Adrenal gland (tissue), 12 donors: ENCODE data around the gene POM121C. TPM values are rescaled to one million over a fixed set of nuclear protein-coding genes. Genes with fewer than 3 reads are reported as not detected.
"Not testable (repeated sequence)": the region's sequence is repeated elsewhere in the genome, so short reads cannot be mapped to it uniquely, and the experiment has no call there.

ENCODE experiments used
- DNase-seq, 7 donors: peaks; one replicate each; pipeline ENCODE4 v3.0.0-alpha.2; 2019 to 2020
- H3K27ac ChIP-seq, 5 donors: fragments of 200-600 bp; sonication (generic) in 4 of 5; 1 replicate in 3 of 5; 2 replicates in 2 of 5; pipeline versions ENCODE4 v1.5.1 to v1.8.0; 2016 to 2020; ENCODE audit warnings: mild to moderate bottlenecking in 1 of 5
- H3K27me3 ChIP-seq: fragments of 200-600 bp; 2 replicates; pipeline ENCODE4 v1.8.0; 2021
- H3K36me3 ChIP-seq, 2 donors: fragments of 200-600 bp; replicated peaks in 1 of 2; 1 replicate in 1 of 2; 2 replicates in 1 of 2; pipeline versions ENCODE4 v1.5.1 to v1.8.0; 2018 to 2022
- H3K4me1 ChIP-seq, 2 donors: fragments of 200-600 bp; replicated peaks in 1 of 2; 1 replicate in 1 of 2; 2 replicates in 1 of 2; pipeline versions ENCODE4 v1.5.1 to v1.8.0; 2018 to 2021
- H3K4me3 ChIP-seq, 4 donors: fragments of 200-600 bp; sonication (generic) in 3 of 4; one replicate each; pipeline ENCODE4 v1.5.1; 2016 to 2018
- H3K9me3 ChIP-seq, 3 donors: fragments of 200-600 bp; sonication (generic) in 1 of 3; replicated peaks in 1 of 3; 1 replicate in 2 of 3; 2 replicates in 1 of 3; pipeline versions ENCODE4 v1.5.1 to v1.8.0; 2016 to 2021
- WGBS, 4 donors: extraction: QIAGEN DNeasy Blood & Tissue Kit in 2 of 4; methylation state at CpG; one replicate each; pipeline versions ENCODE4 v1.1.5 to v1.1.7; 2013 to 2017; 5-methylcytosine and 5-hydroxymethylcytosine counted together
- intact Hi-C, 2 donors: fragments of 100-400 bp; cut with DNase I; formaldehyde crosslinking; loops; one replicate each; pipeline versions ENCODE4 v1.14.1 to v1.15.0; 2022 to 2023
- polyA plus RNA-seq, 3 donors: library from polyadenylated mRNA; stranded (reverse); fragments of 200-250 nt in 2 of 3; fragments of 350-450 nt in 1 of 3; fragmentation: Illumina TruSeq in 1 of 3; extraction: RNeasy Lipid Tissue Mini Kit (QIAGEN cat#74804) in 1 of 3; gene quantifications; one replicate each; pipeline ENCODE4 v1.2.3, GENCODE V29; 2013 to 2014
- small RNA-seq, 2 donors: library from RNA; depleted of rRNA; stranded (forward); fragments of <200 nt; gene quantifications; one replicate each; pipeline ENCODE3, GENCODE V24; 2016
- total RNA-seq, 9 donors: library from RNA; depleted of rRNA in 4 of 9; stranded (reverse); fragments of >200 nt in 4 of 9; fragments of 120-200 nt in 1 of 9; fragmentation: NEBNext Ultra II Directional in 1 of 9; extraction: Animal tissue kit (Norgen Biotek cat#: 25700) in 1 of 9; gene quantifications; one replicate each; pipeline versions ENCODE4 v1.1.0 to v1.2.4, GENCODE V29; 2013 to 2023
- donor health status: healthy with polysubstance abuse.
- donor health status: Bipolar disorder and iron deficiency.
- donor health status: DM: yes; HTN: yes; CAD: no.
- donor health status: DM: no; HTN: no; CAD: no.
- donor health status: DM: no; HTN: no; CAD: no.
- donor health status: DM: yes; HTN: yes; CAD: no.

POM121C gene
- total and polyA plus RNA-seq, 12 donors: 9.7 to 61.9 (median 25.3) TPM

DNA sequence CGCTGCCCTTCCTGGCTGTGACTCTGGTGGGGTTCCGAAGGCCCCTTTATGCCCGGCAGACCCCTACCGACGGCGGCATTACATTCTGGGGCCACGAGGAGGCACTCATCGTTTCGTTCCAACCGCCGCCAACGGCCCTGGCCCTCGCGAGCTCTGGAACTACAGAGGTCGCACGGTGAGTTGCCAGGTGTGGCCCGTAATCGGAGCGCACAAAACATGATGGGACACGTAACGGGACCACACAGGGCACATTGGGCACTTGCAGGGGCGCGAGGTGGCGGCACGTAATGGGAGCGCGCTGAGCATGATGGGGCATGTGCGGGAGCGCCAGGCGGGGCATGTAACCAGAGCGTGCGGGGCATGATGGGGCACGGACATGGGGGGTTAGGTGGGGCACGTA, 90.8 kb downstream of the POM121C start, which contains the start of gene TRIM73:
TRIM73 (plus strand) TSS at position 301 of the 400 bp plus-strand sequence. CDS start 3,305 bp downstream, outside the sequence.
- H3K4me3 ChIP-seq, H3K9me3 ChIP-seq, DNase-seq, H3K27ac ChIP-seq, H3K4me1 ChIP-seq, H3K36me3 ChIP-seq, intact Hi-C loops, H3K27me3 ChIP-seq: not testable (repeated sequence)
- 10 to 12% methylated on average over 7 to 10 of the region's 34 CpGs; no CpG with 5 or more reads in 2 of the 4 donors for WGBS, 4 donors

DNA sequence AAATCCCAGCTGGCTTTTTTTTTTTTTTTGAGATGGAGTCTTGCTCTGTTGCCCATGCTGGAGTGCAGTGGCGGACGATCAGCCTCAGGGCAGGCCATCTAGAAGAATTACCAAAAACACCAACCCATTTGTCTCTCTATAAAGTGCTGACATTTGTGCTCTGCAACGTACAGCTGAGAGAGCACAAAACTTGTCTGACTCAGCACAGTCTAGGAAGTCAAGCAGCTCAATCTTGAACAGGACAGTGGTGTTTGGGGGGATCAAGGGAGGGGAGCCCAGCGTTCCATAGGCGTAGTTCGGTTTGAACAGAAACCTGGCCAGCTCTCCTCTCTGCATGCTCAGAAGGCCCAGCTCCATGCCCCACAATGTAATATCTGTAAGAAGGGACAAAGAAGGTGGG, 92.9 kb downstream of the POM121C start:
- H3K27ac ChIP-seq, DNase-seq, intact Hi-C loops, H3K36me3 ChIP-seq, H3K4me3 ChIP-seq, H3K4me1 ChIP-seq, H3K9me3 ChIP-seq, H3K27me3 ChIP-seq: not testable (repeated sequence)
- WGBS, 4 donors: no CpG with 5 or more reads among the region's 6 CpGs

DNA sequence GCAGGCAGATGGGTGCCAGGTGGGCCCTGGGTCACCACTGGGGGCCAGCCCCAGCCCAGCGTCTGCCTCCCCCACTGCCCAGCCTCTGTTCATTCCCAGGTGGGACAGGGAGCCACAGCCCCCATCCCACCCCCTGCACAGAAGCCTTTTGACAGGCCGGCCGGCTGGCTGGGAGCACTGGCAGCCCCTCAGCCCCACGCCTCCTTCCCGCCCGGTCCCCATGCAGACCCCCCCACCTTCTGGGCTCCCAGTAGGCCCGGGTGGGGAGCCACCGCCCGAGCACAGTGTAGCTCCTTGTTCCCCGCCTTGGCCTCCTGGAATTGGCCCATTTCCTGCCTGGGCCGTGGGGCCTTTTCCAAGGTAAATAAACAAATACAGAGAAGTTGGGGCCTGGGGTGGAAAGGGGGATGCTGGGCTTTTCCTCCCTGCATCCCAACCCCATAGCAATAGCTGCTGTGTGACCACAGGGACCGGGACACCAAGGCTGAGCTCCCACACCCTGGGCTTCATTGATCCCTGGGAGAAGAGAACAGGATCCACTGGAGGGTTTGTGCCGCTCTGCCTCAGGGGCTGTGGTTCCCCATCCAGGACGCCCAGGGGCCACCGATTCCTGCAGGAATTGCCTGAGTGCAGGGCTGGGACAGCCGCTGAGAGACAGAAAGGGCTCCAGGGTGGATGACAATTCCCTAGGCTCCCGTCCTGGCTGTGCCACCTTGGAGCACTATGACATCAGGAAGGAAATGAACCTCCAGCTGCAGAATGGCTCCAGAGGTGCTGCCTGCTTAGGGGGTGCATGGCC, 111.4 kb downstream of the POM121C start:
- H3K36me3 ChIP-seq, H3K9me3 ChIP-seq, H3K27ac ChIP-seq, H3K4me3 ChIP-seq, H3K4me1 ChIP-seq, intact Hi-C loops, H3K27me3 ChIP-seq: not testable (repeated sequence)
- WGBS, 4 donors: no CpG with 5 or more reads among the region's 17 CpGs
- DNase-seq: peak in 1 of 7 donors; percentile 0

DNA sequence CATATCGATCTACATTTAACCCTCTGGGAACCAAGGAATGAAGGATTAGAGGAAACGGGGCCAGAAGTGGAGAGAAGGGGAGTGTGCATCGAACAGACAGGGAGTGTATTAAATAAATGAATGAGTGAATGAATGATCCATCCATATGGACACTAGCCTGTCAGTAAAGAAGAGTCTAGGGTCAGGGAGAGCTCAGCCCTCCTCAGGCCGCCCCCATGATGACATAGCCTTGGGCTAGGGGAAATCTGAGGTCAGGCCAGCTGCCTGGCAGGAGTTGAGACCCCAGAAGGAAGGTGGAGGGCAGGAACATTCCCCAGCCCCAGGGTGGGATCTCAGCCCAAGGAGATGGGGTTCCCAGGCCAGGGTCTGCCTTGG, 112.0 kb downstream of the POM121C start:
- H3K36me3 ChIP-seq, H3K27ac ChIP-seq, H3K9me3 ChIP-seq, intact Hi-C loops, H3K27me3 ChIP-seq, H3K4me1 ChIP-seq, DNase-seq, H3K4me3 ChIP-seq: not testable (repeated sequence)
- WGBS, 4 donors: no CpG with 5 or more reads among the region's 4 CpGs

DNA sequence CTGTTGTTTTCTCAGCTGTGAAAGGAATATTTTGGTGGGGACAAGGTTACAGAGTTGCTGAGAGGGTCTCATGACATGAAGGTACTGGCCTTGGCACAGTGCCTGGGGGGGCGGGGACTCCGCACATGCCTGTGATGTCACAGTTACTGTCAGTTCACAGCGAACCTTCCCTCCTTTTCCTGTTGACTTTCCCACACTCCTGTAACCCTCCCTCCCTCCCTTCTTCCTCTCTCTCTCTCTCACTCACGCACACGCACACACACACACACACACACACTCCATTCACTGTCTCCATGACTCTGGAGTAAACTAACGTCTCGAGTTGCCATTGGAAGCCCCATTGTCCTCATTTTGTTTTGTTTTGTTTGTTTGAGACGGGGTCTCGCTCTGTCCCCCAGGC, 118.8 kb downstream of the POM121C start:
- H3K27ac ChIP-seq, intact Hi-C loops, H3K36me3 ChIP-seq, H3K4me3 ChIP-seq, DNase-seq, H3K9me3 ChIP-seq, H3K27me3 ChIP-seq, H3K4me1 ChIP-seq: not testable (repeated sequence)
- WGBS, 4 donors: no CpG with 5 or more reads among the region's 9 CpGs

Small RNA genes within 50 kb of the gene (small RNA-seq; reads per million reads assigned to genes)
- gene AC211429.1 (0 reads per million in 2 donors), gene RF00019 (0 reads per million in 2 donors)

Other genes starting within 250 kb of the POM121C start
- 10 to 100 TPM in 1 of 9 donors, 1 to 10 TPM in 8; 1.9 to 10.1 (median 7.3) TPM for gene TRIM73, start 90.7 kb downstream of the POM121C start, total RNA-seq
- gene TRIM73, start 90.7 kb downstream of the POM121C start, polyA plus RNA-seq: 10 to 100 TPM in 1 of 3 donors, 1 to 10 TPM in 1, under 1 TPM in 1; 0.13 to 22.6 (median 6.1) TPM
- under 1 TPM in 1 of 9 donors, not detected in 8; 0.11 TPM for gene SPDYE5, start 6.0 kb upstream of the POM121C start, total RNA-seq
- under 1 TPM in 2 of 3 donors, not detected in 1; 0.07 to 0.24 TPM for gene SPDYE5, start 6.0 kb upstream of the POM121C start, polyA plus RNA-seq